NCI-H226 (cell line): Measurements from ENCODE around the gene RMI2.

Experiments used
- DNase-seq: peaks from one replicate; pipeline ENCODE4 v3.0.0-alpha.2; 2015

Gene RMI2

GRCh38 chr16:11310634-11310977 lies 34.7 kb upstream of the RMI2 start:
- DNase-seq, result no peak

- no peak for DNase-seq
Observed at GRCh38 chr16:11310997-11311561, 34.2 kb upstream of the RMI2 start.

GRCh38 chr16:11312718-11313492 lies 32.4 kb upstream of the RMI2 start:
- peak; percentile 62 for DNase-seq

DNA sequence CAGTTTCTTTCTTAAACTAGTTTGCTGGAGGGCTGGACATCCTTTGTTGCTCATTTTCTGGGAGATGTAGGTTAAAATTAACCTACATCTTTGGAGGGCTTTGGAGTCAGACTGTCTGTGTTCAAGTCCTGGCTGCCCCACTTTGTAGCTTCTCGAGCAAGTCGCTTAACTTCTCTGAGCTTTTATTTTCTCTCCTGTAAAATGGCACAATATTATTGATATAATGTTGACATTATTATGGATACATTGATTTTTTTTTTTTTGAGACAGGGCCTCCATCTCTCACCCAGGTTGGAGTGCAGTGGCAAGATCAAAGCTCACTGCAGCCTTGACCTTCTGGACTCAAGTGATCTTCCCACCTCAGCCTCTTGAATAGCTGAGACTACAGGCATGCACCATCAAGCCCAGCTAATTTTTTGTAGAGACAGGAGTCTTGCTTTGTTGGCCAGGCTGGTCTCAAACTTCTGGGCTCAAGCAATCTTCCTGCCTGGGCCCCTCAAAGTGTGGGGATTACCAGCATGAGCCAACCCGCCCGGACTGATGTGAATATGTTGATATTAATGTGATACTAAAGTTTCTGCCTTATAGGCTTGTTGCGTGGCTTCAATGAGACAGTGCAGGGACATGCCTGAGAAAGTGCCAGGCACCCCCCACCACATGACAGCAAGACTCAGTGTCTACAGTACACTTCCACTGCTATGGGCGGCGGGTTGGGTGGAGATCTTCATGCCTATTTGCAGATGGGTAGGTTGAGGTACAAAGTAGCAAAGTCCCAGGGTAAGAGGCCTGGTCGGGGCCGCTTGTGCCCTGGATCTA lies 31.6 kb upstream of the RMI2 start:
- DNase-seq, result no peak

DNA sequence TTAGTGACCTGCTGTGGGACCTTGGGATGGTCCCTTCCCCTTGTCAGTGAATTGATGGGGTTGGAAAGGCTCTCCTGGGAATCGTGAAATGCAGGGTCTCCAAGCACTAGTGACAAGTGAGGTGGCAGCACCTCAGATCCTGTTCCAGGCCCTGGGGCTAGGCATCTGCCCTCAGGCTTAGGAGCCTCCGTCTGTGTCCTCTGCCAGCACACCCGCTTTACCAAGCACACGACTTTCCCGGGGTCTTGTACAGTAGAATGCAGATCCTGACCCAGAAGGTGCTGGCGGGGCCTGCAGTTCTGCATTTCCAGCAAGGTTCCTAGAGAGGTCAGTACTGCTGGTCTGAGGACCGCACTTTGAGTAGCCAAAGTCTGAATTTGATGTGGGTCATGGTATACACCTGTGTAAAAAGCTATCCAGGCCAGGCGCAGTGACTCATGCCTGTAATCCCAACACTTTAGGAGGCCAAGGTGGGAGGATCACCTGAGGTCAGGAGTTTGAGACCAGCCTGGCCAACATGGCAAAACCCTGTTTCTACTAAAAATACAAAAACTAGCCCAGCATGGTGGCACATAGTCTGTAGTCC lies 30.9 kb upstream of the RMI2 start:
- no peak for DNase-seq

GRCh38 chr16:11315510-11315909 lies 29.7 kb upstream of the RMI2 start:
- peak; percentile 45 for DNase-seq

DNA sequence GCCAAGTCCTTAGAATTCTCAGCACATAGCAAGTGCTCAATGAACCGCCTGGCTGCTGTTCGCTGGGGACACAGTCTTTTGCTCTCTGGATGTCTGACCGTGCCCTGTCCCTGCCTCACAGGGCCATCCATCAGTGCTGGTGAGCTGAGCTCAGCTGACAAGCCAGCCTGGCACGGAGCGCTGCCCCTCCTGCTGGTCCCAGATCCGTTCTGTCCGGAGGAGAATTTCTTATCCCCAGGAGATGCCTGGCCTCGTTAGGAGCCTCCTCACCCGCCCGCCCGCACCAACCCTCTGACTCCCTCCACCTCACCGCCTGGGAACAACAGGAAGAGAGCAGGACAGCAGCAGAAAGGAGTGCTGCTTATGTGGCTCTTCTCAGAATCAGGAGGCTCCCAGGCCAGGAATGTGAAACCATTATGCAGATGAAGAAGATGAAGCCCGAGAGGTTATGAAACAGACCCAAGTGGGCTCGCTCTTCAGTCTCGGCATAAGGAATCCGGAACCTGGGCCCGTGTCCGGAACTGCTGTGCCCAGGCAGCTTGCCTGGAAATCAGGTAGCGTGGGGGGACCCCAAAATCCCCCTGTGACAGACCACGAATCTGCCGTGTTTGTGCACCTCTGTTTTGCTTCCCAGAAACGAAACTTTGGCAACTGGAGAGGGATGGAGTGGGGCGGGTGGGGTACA lies 28.8 kb upstream of the RMI2 start:
- DNase-seq, result no peak

DNA sequence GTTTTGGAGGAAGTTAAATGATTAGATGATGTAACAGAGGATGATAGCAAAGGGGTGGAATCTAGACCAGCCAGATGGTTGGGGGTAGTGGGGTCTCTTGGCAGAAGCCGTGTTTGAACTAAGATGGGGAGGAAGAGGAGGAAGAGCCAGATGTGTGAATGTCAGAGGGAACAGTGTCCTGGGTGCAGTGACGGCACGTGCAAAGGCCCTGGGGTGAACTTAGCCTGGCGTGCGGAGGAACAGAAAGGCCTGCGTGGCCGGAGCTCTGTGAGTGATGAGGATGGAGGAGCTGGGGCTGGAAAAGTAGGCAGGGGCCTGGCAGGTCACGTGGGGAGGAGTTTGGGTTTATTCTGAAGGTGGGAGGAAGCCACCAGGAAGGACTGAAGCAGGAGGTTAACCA lies 26.4 kb upstream of the RMI2 start:
- no peak for DNase-seq

GRCh38 chr16:11319529-11320146 lies 25.6 kb upstream of the RMI2 start:
- peak; percentile 43 for DNase-seq

GRCh38 chr16:11320170-11320569 lies 25.1 kb upstream of the RMI2 start:
- no peak for DNase-seq

DNA sequence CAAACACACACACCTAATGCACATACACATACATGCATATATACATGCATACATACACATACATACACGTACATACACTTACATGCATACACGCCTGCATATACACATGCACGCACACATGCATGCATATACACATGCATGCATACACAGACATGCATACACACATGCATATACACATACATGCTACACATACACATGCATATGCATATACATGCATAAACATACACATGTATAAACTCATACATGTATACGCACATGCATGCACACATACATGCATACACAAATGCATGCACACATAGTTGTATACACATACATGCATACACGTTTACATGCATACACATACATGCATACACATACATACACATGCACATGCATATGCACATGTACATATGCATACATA lies 23.6 kb upstream of the RMI2 start:
- DNase-seq, result no peak

DNA sequence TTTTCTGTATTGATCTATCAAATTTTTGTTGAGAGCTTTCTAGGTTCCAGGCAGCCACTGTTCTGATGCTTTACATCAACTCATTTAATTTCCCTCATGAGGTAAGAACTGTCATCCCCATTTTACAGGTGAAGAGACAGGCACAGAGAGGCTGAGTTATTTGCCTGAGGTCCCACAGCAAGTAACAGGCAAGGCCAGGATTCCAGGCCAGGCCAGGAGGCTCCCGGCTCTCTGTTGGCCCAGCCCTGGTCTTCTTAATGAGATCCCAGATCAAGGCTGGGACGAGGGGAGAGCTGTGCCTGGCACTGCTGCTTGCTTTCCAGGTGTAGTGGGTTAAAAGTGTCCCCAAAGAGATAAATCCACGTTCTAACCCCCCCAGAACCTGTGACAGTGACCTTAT lies 22.4 kb upstream of the RMI2 start:
- DNase-seq, result no peak

- no peak for DNase-seq
Observed at GRCh38 chr16:11323551-11324336, 21.5 kb upstream of the RMI2 start.

DNA sequence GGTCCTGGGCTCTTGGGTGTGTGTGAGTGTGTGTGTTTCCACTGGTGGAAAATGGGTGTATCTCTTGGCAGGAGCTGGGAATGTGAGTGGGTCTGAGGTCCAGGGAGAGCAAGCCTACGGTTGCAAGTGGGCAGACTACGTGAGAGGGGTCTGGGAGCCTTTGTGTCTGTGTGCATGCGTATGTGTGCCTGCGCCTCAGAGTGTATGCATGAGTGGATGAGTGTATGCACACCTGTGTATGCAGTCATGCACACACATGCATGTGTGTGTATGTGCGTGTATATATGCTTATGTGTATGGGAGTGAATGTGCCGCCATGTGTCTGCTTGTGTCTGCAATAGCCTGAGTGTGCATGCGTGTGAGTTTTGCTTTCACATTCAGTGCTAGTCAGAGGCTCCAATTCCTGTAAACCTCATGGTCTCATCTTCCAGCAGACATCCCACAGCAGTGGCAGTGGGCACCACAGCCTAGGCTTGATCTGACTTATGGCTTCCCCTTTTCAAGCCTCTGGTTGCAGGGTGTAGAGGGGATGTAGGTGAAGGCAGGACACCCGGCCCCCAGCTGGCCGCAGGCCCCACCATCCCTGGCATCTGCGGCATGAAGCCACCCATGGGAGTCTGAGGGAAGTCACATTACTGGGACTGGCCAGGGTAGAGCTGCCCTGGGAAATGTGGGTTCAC lies 19.7 kb upstream of the RMI2 start:
- DNase-seq, result no peak

DNA sequence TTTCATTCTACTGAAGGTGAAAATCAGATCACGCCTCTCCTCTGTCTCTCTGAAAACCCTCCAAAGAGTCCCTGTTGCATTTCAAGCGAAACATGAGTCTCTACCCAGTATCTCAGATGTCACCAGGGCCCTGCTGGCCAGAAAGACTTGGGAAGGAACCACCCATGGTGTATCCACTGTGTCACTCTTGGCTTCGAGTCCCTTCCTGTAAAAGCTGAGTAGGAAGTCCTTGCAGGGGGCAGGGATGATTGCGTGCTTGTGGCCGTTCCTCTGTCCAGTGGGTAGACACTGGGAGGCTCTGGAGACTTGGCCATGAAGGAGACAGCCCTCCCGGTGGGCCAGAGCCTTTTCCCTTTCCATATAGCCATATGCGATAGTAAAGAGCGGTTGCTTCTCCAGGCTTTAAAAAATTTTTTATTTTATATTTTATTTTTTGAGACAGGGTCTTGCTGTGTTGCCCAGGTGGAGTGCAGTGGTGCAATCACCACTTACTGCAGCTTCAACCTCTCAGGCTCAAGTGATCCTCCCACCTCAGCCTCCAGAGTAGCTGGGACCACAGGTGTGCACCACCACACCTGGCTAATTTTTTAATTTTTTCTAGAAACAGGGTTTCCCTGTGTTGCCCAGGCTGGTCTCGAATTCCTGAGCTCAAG lies 19.0 kb upstream of the RMI2 start:
- DNase-seq, result no peak

DNA sequence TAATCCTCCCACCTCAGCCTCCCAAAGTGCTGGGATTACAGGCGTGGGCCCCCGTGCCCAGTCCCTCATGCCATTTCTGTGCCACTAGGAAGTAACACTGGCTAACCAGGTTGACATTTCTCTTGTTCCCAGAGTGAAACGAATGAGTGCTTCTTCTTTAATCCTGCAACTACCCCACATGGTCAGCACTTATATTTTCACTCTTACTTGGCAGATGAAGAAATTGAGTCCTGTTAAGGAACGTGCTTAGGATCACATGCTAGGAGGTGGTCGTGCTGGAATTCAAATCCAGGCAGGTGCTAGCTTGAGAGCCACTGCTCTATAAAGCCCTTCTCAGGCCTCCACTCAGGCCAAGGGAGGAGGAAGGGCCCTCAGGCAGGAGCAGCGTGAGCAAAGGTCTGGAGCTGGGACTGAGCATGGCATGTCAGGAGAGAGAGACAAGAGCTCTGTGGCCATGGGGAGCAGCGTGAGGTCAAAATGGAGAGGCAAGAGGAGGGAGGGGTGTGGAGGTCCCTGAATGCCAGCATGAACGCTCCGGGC lies 18.5 kb upstream of the RMI2 start:
- no peak for DNase-seq

DNA sequence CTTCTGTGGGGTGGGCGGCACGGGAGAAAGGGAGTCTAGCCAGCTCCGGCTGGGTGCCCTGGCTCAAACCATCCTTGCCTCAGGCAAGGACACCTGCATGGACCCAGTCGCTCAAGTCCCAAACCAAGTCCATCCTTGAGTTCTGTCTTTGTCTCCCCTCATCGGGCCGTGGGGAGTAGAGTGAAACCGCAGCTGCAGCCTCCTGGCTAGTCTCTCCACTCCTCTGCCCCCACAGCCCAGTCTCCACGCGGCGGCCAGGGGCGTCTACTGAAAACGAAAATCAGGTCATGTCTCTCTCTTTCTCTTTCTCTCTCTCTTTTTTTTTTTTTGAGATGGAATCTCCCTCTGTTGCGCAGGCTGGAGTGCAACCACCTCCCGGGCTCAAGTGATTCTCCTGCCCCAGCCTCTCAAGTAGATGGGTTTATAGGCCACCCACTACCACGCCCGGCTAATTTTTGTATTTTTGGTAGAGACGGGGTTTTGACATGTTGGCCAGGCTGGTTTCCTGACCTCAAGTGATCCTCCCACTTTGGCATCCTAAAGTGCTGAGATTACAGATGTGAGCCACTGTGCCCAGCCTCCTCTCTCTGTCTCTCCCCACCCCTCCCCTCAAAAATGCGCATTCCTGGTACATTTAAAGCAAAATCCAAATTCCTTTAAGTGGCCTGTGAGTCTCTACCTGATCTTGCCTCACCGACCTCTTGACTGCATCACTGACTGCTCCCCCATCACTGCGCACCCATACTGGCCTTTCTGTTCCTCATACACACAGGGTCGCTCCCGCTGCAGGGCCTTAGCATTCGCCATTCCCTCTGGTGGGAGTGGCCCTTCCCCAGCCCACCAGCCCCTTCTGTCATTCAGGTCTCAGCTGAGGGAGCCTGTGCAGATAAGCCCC lies 17.7 kb upstream of the RMI2 start:
- DNase-seq, result no peak

- peak; percentile 91 for DNase-seq
Observed at GRCh38 chr16:11328172-11329070, 16.8 kb upstream of the RMI2 start.
